Measurements from ENCODE around the gene SHC1. TPM values are rescaled to one million over a fixed set of nuclear protein-coding genes. Genes with fewer than 3 reads are reported as not detected.

Gene SHC1
- total RNA-seq, 1 experiment from 2014 or later, result 199 TPM

GRCh38 chr1:154959426-154959780 lies 11.1 kb downstream of the SHC1 start:
- ATAC-seq (no peak), DNase-seq (ENCODE audit: low spot score) (no peak)
- Mint-ChIP-seq H3K9me3 (no peaks in the 10 kb centered on the region), H3K27me3 (ENCODE audit: low read depth) (no peaks in the 10 kb centered on the region), H3K27ac (no peak overlapping the region), H3K4me3 (peak overlapping the region; percentile 37), H3K4me1 (peaks cover 55% of the 10 kb centered on the region), H3K36me3 (peaks cover 24% of the 10 kb centered on the region)
- TF ChIP-seq CTCF (IDR thresholded peaks at IDR 0.05), result no peak
- no peak for TF ChIP-seq ZNF219 (CRISPR knock-in tag; IDR thresholded peaks at IDR 0.05; ENCODE audit: borderline replicate concordance)
- TF ChIP-seq ZBTB43 (CRISPR knock-in tag; IDR thresholded peaks at IDR 0.05), result no peak
- no peak for TF ChIP-seq USF1 (CRISPR knock-in tag; IDR thresholded peaks at IDR 0.05)
- no peak for TF ChIP-seq ZNF281 (CRISPR knock-in tag; IDR thresholded peaks at IDR 0.05)
- TF ChIP-seq GTF2I (CRISPR knock-in tag; conservative IDR thresholded peaks at IDR 0.05), result no peak
- TF ChIP-seq MXD4 (CRISPR knock-in tag; IDR thresholded peaks at IDR 0.05; ENCODE audit: borderline replicate concordance), result no peak
- TF ChIP-seq ZNF423 (CRISPR knock-in tag; IDR thresholded peaks at IDR 0.05), result no peak
- no peak for TF ChIP-seq NFATC4 (CRISPR knock-in tag; IDR thresholded peaks at IDR 0.05)
- no peak for TF ChIP-seq TP53 (CRISPR knock-in tag; IDR thresholded peaks at IDR 0.05)
- no peak for TF ChIP-seq CBFB (CRISPR knock-in tag; IDR thresholded peaks at IDR 0.05; ENCODE audit: low read depth)
- ChIA-PET POLR2A (interaction anchor here (4.6 kb wide), 1 partner anchor 12 kb away, joined by 66 read pairs; the partner anchor contains the start of genes CKS1B and SHC1), CTCF (interaction anchor here (1.2 to 4.1 kb wide), 2 partner anchors 40 to 58 kb away, joined by 3 to 25 read pairs; no protein-coding TSS in a partner anchor)

GRCh38 chr1:154958681-154959425 lies 11.7 kb downstream of the SHC1 start:
- ChIA-PET POLR2A (interaction anchor here (0.5 to 4.6 kb wide), 2 partner anchors 13 to 404 kb away, joined by 3 to 66 read pairs; partner anchors contain the start of genes CKS1B and SHC1), CTCF (interaction anchor here (1.2 kb wide), 1 partner anchor 59 kb away, joined by 3 read pairs; no protein-coding TSS in a partner anchor)
- H3K4me3 Mint-ChIP-seq, result no peak overlapping the region
- DNase-seq (ENCODE audit: low spot score) (no peak), ATAC-seq (no peak)
- H3K36me3 Mint-ChIP-seq, result peaks cover 21% of the 10 kb centered on the region
- no peak overlapping the region for H3K27ac Mint-ChIP-seq
- H3K27me3 Mint-ChIP-seq (ENCODE audit: low read depth), result no peaks in the 10 kb centered on the region
- peaks cover 59% of the 10 kb centered on the region for H3K4me1 Mint-ChIP-seq
- H3K9me3 Mint-ChIP-seq, result no peaks in the 10 kb centered on the region
- TF ChIP-seq ZNF232 (CRISPR knock-in tag; IDR thresholded peaks at IDR 0.05), result no peak
- no peak for TF ChIP-seq MLX (CRISPR knock-in tag; IDR thresholded peaks at IDR 0.05)
- TF ChIP-seq PRRX2 (CRISPR knock-in tag; IDR thresholded peaks at IDR 0.05), result no peak
- TF ChIP-seq ATF3 (CRISPR knock-in tag; conservative IDR thresholded peaks at IDR 0.05), result no peak
- no peak for TF ChIP-seq USF2 (CRISPR knock-in tag; IDR thresholded peaks at IDR 0.05)
- no peak for TF ChIP-seq AR (CRISPR knock-in tag; IDR thresholded peaks at IDR 0.05)
- TF ChIP-seq MAX (CRISPR knock-in tag; IDR thresholded peaks at IDR 0.05), result no peak
- no peak for TF ChIP-seq ZNF425 (CRISPR knock-in tag; conservative IDR thresholded peaks at IDR 0.05)
- no peak for TF ChIP-seq RELA (CRISPR knock-in tag; IDR thresholded peaks at IDR 0.05; ENCODE audit: borderline replicate concordance)
